AG04450 (cell line): Measurements from ENCODE around the gene MYH11. TPM values are rescaled to one million over a fixed set of nuclear protein-coding genes. Genes with fewer than 3 reads are reported as not detected.
A peak's percentile ranks its signal among the peaks of the same experiment; 100 is the strongest.

Experiments
- CTCF ChIA-PET: fragments of 300-600, 350-600 bp; formaldehyde crosslinking; extraction: SDS; loops from one replicate; lab custom pipeline; 2022; ENCODE audit warnings: antibody characterized with exemption, inconsistent platforms; lab: Charles Lee
- POLR2A ChIA-PET: fragments of 350-600 bp; formaldehyde crosslinking; extraction: SDS; loops from one replicate; lab custom pipeline; 2021; ENCODE audit warnings: antibody characterized with exemption, inconsistent platforms; lab: Yijun Ruan, JAX
- DNase-seq: peaks from one replicate; pipeline ENCODE4 v3.0.0-alpha.2; 2011; ENCODE audit warnings: low read depth, low spot score
- H3K27ac ChIP-seq: one replicate; pipeline ENCODE4 v1.5.1; 2012; ENCODE audit warnings: low read depth, low read length, control low read depth
- H3K27me3 ChIP-seq: one replicate; pipeline ENCODE4 v1.6.0; 2012; ENCODE audit warnings: low read length; ENCODE audit not compliant: control insufficient read depth, insufficient read depth
- H3K4me3 ChIP-seq: 2 replicates; pipeline ENCODE4 v1.5.1; 2011; ENCODE audit warnings: mild to moderate bottlenecking, low read depth, low read length, control low read depth
- H3K9me3 ChIP-seq: 2 replicates; pipeline ENCODE4 v1.5.1; 2012; ENCODE audit warnings: low read length; ENCODE audit not compliant: control insufficient read depth, insufficient read depth
- CTCF ChIP-seq: IDR thresholded peaks from 2 replicates; pipeline ENCODE4 v1.5.1; 2011; ENCODE audit warnings: low read depth, low read length, control low read depth, inconsistent platforms
- polyA plus RNA-seq: library from polyadenylated mRNA; depleted of rRNA; stranded (reverse); fragments of >200 nt; gene quantifications from 2 replicates; pipeline ENCODE4 v1.2.3, GENCODE V29; 2011

The MYH11 gene
- polyA plus RNA-seq, 1 experiment, result 0.20 TPM

- Histone ChIP-seq H3K9me3 (no peaks in the 10 kb centered on the region), H3K27me3 (no peaks in the 10 kb centered on the region), H3K27ac (no peak overlapping the region), H3K4me3 (no peak overlapping the region)
- ChIA-PET POLR2A (no interaction called here), CTCF (interaction anchor here (1.1 kb wide), 1 partner anchor 48 kb away, joined by 3 read pairs; no protein-coding TSS in a partner anchor)
- no peak for DNase-seq
- TF ChIP-seq CTCF, result no peak
Observed at GRCh38 chr16:15689290-15689689, 167.5 kb downstream of the MYH11 start.

GRCh38 chr16:15686287-15686686, 170.5 kb downstream of the MYH11 start:
- CTCF ChIA-PET, result no interaction called here
- POLR2A ChIA-PET, result interaction anchor here (0.9 kb wide), 1 partner anchor 14 kb away, joined by 3 read pairs; no protein-coding TSS in a partner anchor
- H3K27me3 ChIP-seq, result no peaks in the 10 kb centered on the region
- no peak for TF ChIP-seq CTCF
- H3K9me3 ChIP-seq, result no peaks in the 10 kb centered on the region
- no peak overlapping the region for H3K4me3 ChIP-seq
- no peak for DNase-seq
- no peak overlapping the region for H3K27ac ChIP-seq

DNA sequence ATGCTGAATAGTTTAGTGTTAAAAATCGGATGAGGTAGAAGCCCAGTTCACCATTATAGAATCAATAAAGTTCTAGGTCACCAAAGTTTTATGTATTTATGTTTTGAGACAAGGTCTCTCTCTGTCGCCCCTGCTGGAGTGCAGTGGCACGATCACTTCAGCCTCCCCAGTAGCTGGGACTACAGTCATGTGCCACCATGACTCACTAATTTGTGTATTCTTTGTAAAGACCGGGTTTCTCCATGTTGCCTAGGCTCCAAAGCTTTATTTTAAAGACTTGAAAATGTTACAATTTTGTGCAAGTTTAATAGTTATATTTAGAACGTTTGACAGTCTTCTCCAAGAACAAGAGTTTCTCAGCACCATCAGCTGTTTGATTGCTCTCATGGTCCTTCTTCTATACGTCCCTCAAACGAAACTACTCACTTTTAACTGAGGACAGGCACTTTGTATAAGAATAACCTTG, 174.7 kb downstream of the MYH11 start:
- H3K27me3 ChIP-seq, result no peaks in the 10 kb centered on the region
- no peak overlapping the region for H3K27ac ChIP-seq
- DNase-seq, result peak; percentile 36
- POLR2A ChIA-PET, result no interaction called here
- CTCF ChIA-PET, result interaction anchor here (0.7 to 1.0 kb wide), 6 partner anchors 13 to 83 kb away, joined by 3 to 5 read pairs (median 3); no protein-coding TSS in a partner anchor
- no peak overlapping the region for H3K4me3 ChIP-seq
- no peaks in the 10 kb centered on the region for H3K9me3 ChIP-seq
- peak; percentile 65 for TF ChIP-seq CTCF

DNA sequence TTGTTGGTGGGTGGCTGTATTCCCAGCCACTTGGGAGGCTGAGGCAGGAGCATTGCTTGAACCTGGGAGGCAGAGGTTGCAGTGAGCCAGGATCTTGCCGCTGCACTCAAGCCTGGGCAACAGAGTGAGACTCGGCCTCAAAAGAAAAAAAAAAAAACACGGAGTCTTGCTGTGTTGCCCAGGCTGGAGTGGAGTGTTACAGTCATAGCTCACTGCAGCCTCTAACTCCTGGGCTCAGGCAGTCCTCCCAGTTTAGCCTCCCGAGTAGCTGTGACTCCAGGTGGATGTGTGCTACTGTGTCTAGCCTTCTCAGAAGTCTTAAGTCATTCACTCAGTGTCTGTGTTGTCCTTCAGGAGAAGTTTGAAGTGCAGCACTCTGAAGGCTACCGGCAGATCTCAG, 179.4 kb downstream of the MYH11 start:
- ChIA-PET CTCF (no interaction called here), POLR2A (no interaction called here)
- no peak for DNase-seq

More for the DNA sequence above, 179.4 kb downstream of the MYH11 start:
- H3K27me3 ChIP-seq, result no peaks in the 10 kb centered on the region
- TF ChIP-seq CTCF, result no peak
- no peak overlapping the region for H3K4me3 ChIP-seq
- H3K9me3 ChIP-seq, result no peaks in the 10 kb centered on the region
- no peak overlapping the region for H3K27ac ChIP-seq
